GM12892 (cell line): ENCODE results near the gene ABLIM2.

Experiments
- POLR2A ChIP-seq: IDR thresholded peaks from 2 replicates; pipeline ENCODE4 v1.6.1; 2011; ENCODE audit warnings: low read depth, low read length, control low read depth
- POLR2AphosphoS5 ChIP-seq: IDR thresholded peaks from 2 replicates; pipeline ENCODE4 v1.6.1; 2011; ENCODE audit warnings: low read depth, low read length, control low read depth

- TF ChIP-seq POLR2A (no peak), POLR2AphosphoS5 (no peak)
Observed at GRCh38 chr4:7928711-7929110, 229.9 kb downstream of the ABLIM2 start.
